Activated CD8-positive, alpha-beta memory T cell treated with anti-CD3 and anti-CD28 coated beads, Interleukin-2, amount 10 ng/mL, durations not matched to agents 7 days and 5 days (primary cell): ENCODE measurements around the gene RXFP2. TPM values are rescaled to one million over a fixed set of nuclear protein-coding genes. Genes with fewer than 3 reads are reported as not detected.

Source experiments
- ATAC-seq: fragments of 150-1000 bp; cut with Tn5 transposase; one replicate; pipeline ENCODE4 v1.10.0; 2021; ENCODE audit warnings: moderate library complexity
- CTCF ChIA-PET: fragments of 350-600 bp; sonication (Branson Sonifier 250); formaldehyde crosslinking; loops from one replicate; lab custom pipeline; 2021; ENCODE audit warnings: antibody characterized with exemption; lab: Charles Lee
- DNase-seq: peaks from one replicate; pipeline ENCODE4 v3.0.0-alpha.2; 2020
- H3K27ac Mint-ChIP-seq: one replicate; pipeline ENCODE4 v1.8.0; 2021; ENCODE audit warnings: mild to moderate bottlenecking, mixed read lengths
- H3K27me3 Mint-ChIP-seq: one replicate; pipeline ENCODE4 v1.8.0; 2021; ENCODE audit warnings: mixed read lengths
- H3K36me3 Mint-ChIP-seq: one replicate; pipeline ENCODE4 v1.8.0; 2021; ENCODE audit warnings: mild to moderate bottlenecking, mixed read lengths
- H3K4me1 Mint-ChIP-seq: one replicate; pipeline ENCODE4 v1.8.0; 2021; ENCODE audit warnings: mixed read lengths
- H3K4me3 Mint-ChIP-seq: one replicate; pipeline ENCODE4 v1.8.0; 2021; ENCODE audit warnings: mild to moderate bottlenecking, moderate library complexity, mixed read lengths
- H3K9me3 Mint-ChIP-seq: one replicate; pipeline ENCODE4 v1.8.0; 2022; ENCODE audit warnings: low read depth, mixed read lengths
- total RNA-seq, 2 experiments: library from RNA; stranded (reverse); gene quantifications; one replicate each; pipeline ENCODE4 v1.2.3, GENCODE V29; 2021

The RXFP2 gene
- total RNA-seq, result not detected

- no peak for ATAC-seq
- DNase-seq, result no peak
- H3K27ac Mint-ChIP-seq, result no peak within 1 kb of the TSS
- peaks cover 9% of the 10 kb centered on the region for H3K27me3 Mint-ChIP-seq
- no peak within 1 kb of the TSS for H3K4me3 Mint-ChIP-seq
- no peaks in the 10 kb centered on the region for H3K36me3 Mint-ChIP-seq
- CTCF ChIA-PET, result interaction anchor here (1.1 kb wide), 1 partner anchor 315 kb away, joined by 3 read pairs; no protein-coding TSS in a partner anchor
- no peaks in the 10 kb centered on the region for H3K9me3 Mint-ChIP-seq
- H3K4me1 Mint-ChIP-seq, result no peaks in the 10 kb centered on the region
Observed at GRCh38 chr13:31739226-31739625, at the start of gene RXFP2. Gene RXFP2 (plus strand): TSS chr13:31739526. CDS start chr13:31739613, 87 bp downstream.

- Mint-ChIP-seq H3K36me3 (no peaks in the 10 kb centered on the region), H3K27me3 (no peaks in the 10 kb centered on the region), H3K9me3 (peaks cover 5% of the 10 kb centered on the region), H3K27ac (no peak overlapping the region), H3K4me1 (no peaks in the 10 kb centered on the region), H3K4me3 (no peak overlapping the region)
- no peak for DNase-seq
- CTCF ChIA-PET, result no interaction called here
- ATAC-seq, result no peak
Observed at GRCh38 chr13:31697290-31697689, 42.0 kb upstream of the RXFP2 start.

- Mint-ChIP-seq H3K27me3 (no peaks in the 10 kb centered on the region), H3K4me1 (no peaks in the 10 kb centered on the region), H3K9me3 (peaks cover 5% of the 10 kb centered on the region), H3K27ac (no peak overlapping the region), H3K4me3 (no peak overlapping the region), H3K36me3 (no peaks in the 10 kb centered on the region)
- CTCF ChIA-PET, result no interaction called here
- DNase-seq, result no peak
- ATAC-seq, result no peak
Observed at GRCh38 chr13:31699650-31700049, 39.7 kb upstream of the RXFP2 start.

GRCh38 chr13:31703780-31704179 is 35.5 kb upstream of the RXFP2 start:
- Mint-ChIP-seq H3K9me3 (peaks cover 3% of the 10 kb centered on the region), H3K27me3 (no peaks in the 10 kb centered on the region), H3K4me1 (no peaks in the 10 kb centered on the region), H3K27ac (no peak overlapping the region), H3K4me3 (no peak overlapping the region), H3K36me3 (no peaks in the 10 kb centered on the region)
- CTCF ChIA-PET, result no interaction called here
- no peak for ATAC-seq
- no peak for DNase-seq

GRCh38 chr13:31706105-31706504 is 33.2 kb upstream of the RXFP2 start:
- Mint-ChIP-seq H3K4me3 (no peak overlapping the region), H3K36me3 (no peaks in the 10 kb centered on the region), H3K9me3 (no peaks in the 10 kb centered on the region), H3K27ac (no peak overlapping the region), H3K4me1 (no peaks in the 10 kb centered on the region), H3K27me3 (no peaks in the 10 kb centered on the region)
- CTCF ChIA-PET, result no interaction called here
- ATAC-seq, result no peak
- no peak for DNase-seq

GRCh38 chr13:31717583-31717982 is 21.7 kb upstream of the RXFP2 start:
- no peak for DNase-seq

GRCh38 chr13:31719214-31719613 is 20.1 kb upstream of the RXFP2 start:
- no peak overlapping the region for H3K4me3 Mint-ChIP-seq
- H3K4me1 Mint-ChIP-seq, result no peaks in the 10 kb centered on the region
- ATAC-seq (no peak), DNase-seq (no peak)
- no peaks in the 10 kb centered on the region for H3K27me3 Mint-ChIP-seq
- H3K9me3 Mint-ChIP-seq, result no peaks in the 10 kb centered on the region
- CTCF ChIA-PET, result no interaction called here
- no peak overlapping the region for H3K27ac Mint-ChIP-seq
- no peaks in the 10 kb centered on the region for H3K36me3 Mint-ChIP-seq

More at GRCh38 chr13:31717583-31717982, 21.7 kb upstream of the RXFP2 start:
- Mint-ChIP-seq H3K27ac (no peak overlapping the region), H3K9me3 (no peaks in the 10 kb centered on the region), H3K36me3 (no peaks in the 10 kb centered on the region), H3K4me1 (no peaks in the 10 kb centered on the region), H3K4me3 (no peak overlapping the region), H3K27me3 (no peaks in the 10 kb centered on the region)
- ATAC-seq, result no peak
- CTCF ChIA-PET, result no interaction called here

GRCh38 chr13:31722673-31723072 is 16.7 kb upstream of the RXFP2 start:
- ATAC-seq, result no peak
- no peaks in the 10 kb centered on the region for H3K27me3 Mint-ChIP-seq

GRCh38 chr13:31725841-31726240 is 13.5 kb upstream of the RXFP2 start:
- H3K27me3 Mint-ChIP-seq, result peaks cover 3% of the 10 kb centered on the region
- no peak for DNase-seq
- no peak overlapping the region for H3K27ac Mint-ChIP-seq
- no peak for ATAC-seq
- H3K4me3 Mint-ChIP-seq, result no peak overlapping the region
- H3K4me1 Mint-ChIP-seq, result no peaks in the 10 kb centered on the region
- CTCF ChIA-PET, result no interaction called here
- H3K9me3 Mint-ChIP-seq, result no peaks in the 10 kb centered on the region
- no peaks in the 10 kb centered on the region for H3K36me3 Mint-ChIP-seq

More at GRCh38 chr13:31722673-31723072, 16.7 kb upstream of the RXFP2 start:
- CTCF ChIA-PET, result no interaction called here
- Mint-ChIP-seq H3K27ac (no peak overlapping the region), H3K4me3 (no peak overlapping the region), H3K4me1 (no peaks in the 10 kb centered on the region), H3K36me3 (no peaks in the 10 kb centered on the region), H3K9me3 (no peaks in the 10 kb centered on the region)
- DNase-seq, result no peak

- DNase-seq, result no peak
- CTCF ChIA-PET, result interaction anchor here (1.3 kb wide), 1 partner anchor 300 kb away, joined by 3 read pairs; no protein-coding TSS in a partner anchor
- Mint-ChIP-seq H3K9me3 (no peaks in the 10 kb centered on the region), H3K4me1 (no peaks in the 10 kb centered on the region), H3K27ac (no peak overlapping the region), H3K4me3 (no peak overlapping the region), H3K36me3 (no peaks in the 10 kb centered on the region), H3K27me3 (peaks cover 7% of the 10 kb centered on the region)
- no peak for ATAC-seq
Observed at GRCh38 chr13:31731921-31732320, 7.4 kb upstream of the RXFP2 start.

- H3K9me3 Mint-ChIP-seq, result no peaks in the 10 kb centered on the region
- no peaks in the 10 kb centered on the region for H3K36me3 Mint-ChIP-seq
- ATAC-seq (no peak), DNase-seq (no peak)
- CTCF ChIA-PET, result interaction anchor here (0.6 kb wide), 1 partner anchor 181 kb away, joined by 3 read pairs; no protein-coding TSS in a partner anchor
- H3K27ac Mint-ChIP-seq, result no peak overlapping the region
- no peak overlapping the region for H3K4me3 Mint-ChIP-seq
- H3K27me3 Mint-ChIP-seq, result peaks cover 7% of the 10 kb centered on the region
- H3K4me1 Mint-ChIP-seq, result no peaks in the 10 kb centered on the region
Observed at GRCh38 chr13:31733066-31733465, 6.3 kb upstream of the RXFP2 start.

GRCh38 chr13:31733647-31734046 is 5.7 kb upstream of the RXFP2 start:
- CTCF ChIA-PET, result interaction anchor here (0.6 kb wide), 1 partner anchor 181 kb away, joined by 3 read pairs; no protein-coding TSS in a partner anchor
- H3K27me3 Mint-ChIP-seq, result peaks cover 7% of the 10 kb centered on the region
- no peaks in the 10 kb centered on the region for H3K4me1 Mint-ChIP-seq
- no peaks in the 10 kb centered on the region for H3K36me3 Mint-ChIP-seq
- no peak overlapping the region for H3K27ac Mint-ChIP-seq
- H3K4me3 Mint-ChIP-seq, result no peak overlapping the region
- DNase-seq (no peak), ATAC-seq (no peak)
- H3K9me3 Mint-ChIP-seq, result no peaks in the 10 kb centered on the region

- H3K4me1 Mint-ChIP-seq, result no peaks in the 10 kb centered on the region
- no peaks in the 10 kb centered on the region for H3K9me3 Mint-ChIP-seq
- peaks cover 11% of the 10 kb centered on the region for H3K27me3 Mint-ChIP-seq
- CTCF ChIA-PET, result interaction anchor here (1.0 kb wide), 1 partner anchor 12 kb away, joined by 3 read pairs; no protein-coding TSS in a partner anchor
- DNase-seq (peak; percentile 74), ATAC-seq (peak; percentile 68)
- H3K4me3 Mint-ChIP-seq, result no peak overlapping the region
- H3K27ac Mint-ChIP-seq, result no peak overlapping the region
- H3K36me3 Mint-ChIP-seq, result no peaks in the 10 kb centered on the region
Observed at GRCh38 chr13:31742097-31742734, 2.9 kb downstream of the RXFP2 start.

- no peaks in the 10 kb centered on the region for H3K9me3 Mint-ChIP-seq
- peaks cover 6% of the 10 kb centered on the region for H3K27me3 Mint-ChIP-seq
- no peak overlapping the region for H3K27ac Mint-ChIP-seq
- CTCF ChIA-PET, result no interaction called here
- no peaks in the 10 kb centered on the region for H3K4me1 Mint-ChIP-seq
- no peak for DNase-seq
- ATAC-seq, result no peak
- H3K4me3 Mint-ChIP-seq, result no peak overlapping the region
- H3K36me3 Mint-ChIP-seq, result no peaks in the 10 kb centered on the region
Observed at GRCh38 chr13:31747291-31747690, 8.0 kb downstream of the RXFP2 start.
